GM12878 (cell line): ENCODE data around the gene IPPK. TPM values are rescaled to one million over a fixed set of nuclear protein-coding genes. Genes with fewer than 3 reads are reported as not detected.

ENCODE experiments used
- ATAC-seq: fragments of 200-7000 bp; cut with Tn5 transposase; 3 replicates; pipeline ENCODE4 v1.9.1; 2020; ENCODE audit warnings: mild to moderate bottlenecking, moderate library complexity
- BruUV-seq: library from RNA; stranded (reverse); fragments of 400-500 nt; replicated peaks from 2 replicates; lab custom pipeline; 2021; lab: Mats Ljungman, UMichigan
- CTCF ChIA-PET: fragments of 300-600 bp; sonication (Branson Sonifier 250); formaldehyde crosslinking; extraction: SDS; loops from one replicate; lab custom pipeline; 2021; ENCODE audit warnings: inconsistent platforms; lab: Yijun Ruan, JAX
- POLR2A ChIA-PET: fragments of 350-600 bp; formaldehyde crosslinking; extraction: SDS; loops from one replicate; lab custom pipeline; 2021; ENCODE audit warnings: inconsistent platforms; lab: Charles Lee
- RAD21 ChIA-PET: fragments of 300-600 bp; sonication (Branson Sonifier 250); formaldehyde crosslinking; loops from one replicate; lab custom pipeline; 2023; ENCODE audit warnings: antibody characterized with exemption; ENCODE audit not compliant: unreplicated experiment; lab: Charles Lee
- SMC1A ChIA-PET: fragments of 300-600 bp; sonication (Branson Sonifier 250); formaldehyde crosslinking; loops from one replicate; lab custom pipeline; 2023; ENCODE audit not compliant: unreplicated experiment, uncharacterized antibody; lab: Charles Lee
- DNase-seq: peaks from one replicate; pipeline ENCODE4 v3.0.0-alpha.2; 2011; ENCODE audit warnings: low read depth, low spot score
- FAIRE-seq: peaks from 3 replicates; lab custom pipeline; 2011; peaks lifted over from hg19 to GRCh38; lab: Jason Lieb, UNC
- H2AFZ ChIP-seq: 2 replicates; pipeline ENCODE4 v1.6.0; 2011; ENCODE audit warnings: low read depth, low read length, control low read depth; ENCODE audit not compliant: control insufficient read depth
- H3K27ac ChIP-seq: 2 replicates; pipeline ENCODE4 v1.5.1; 2011; ENCODE audit warnings: control low read depth; ENCODE audit not compliant: control insufficient read depth, insufficient read depth
- H3K27me3 ChIP-seq, 2 experiments: replicated peaks in 1 of 2; 2 replicates each; pipeline versions ENCODE4 v1.6.0 to v1.6.1; 2011; ENCODE audit warnings: low read length in 1 of 2; ENCODE audit not compliant: control insufficient read depth in 2 of 2, insufficient read depth in 2 of 2
- H3K36me3 ChIP-seq, 2 experiments: 2 replicates each; pipeline ENCODE4 v1.5.1; 2011; ENCODE audit warnings: low read length in 1 of 2; ENCODE audit not compliant: control insufficient read depth in 2 of 2, insufficient read depth in 2 of 2
- H3K4me1 ChIP-seq: 2 replicates; pipeline ENCODE4 v1.6.1; 2011; ENCODE audit warnings: mild to moderate bottlenecking, low read length, moderate library complexity, mixed read lengths; ENCODE audit not compliant: control insufficient read depth, insufficient read depth
- H3K4me2 ChIP-seq: 2 replicates; pipeline ENCODE4 v1.6.0; 2011; ENCODE audit warnings: control low read depth; ENCODE audit not compliant: control insufficient read depth, insufficient read depth
- H3K4me3 ChIP-seq: fragments of 200-600 bp; sonication (generic); 2 replicates; pipeline ENCODE4 v1.5.1; 2016
- H3K79me2 ChIP-seq: 2 replicates; pipeline ENCODE4 v1.6.0; 2011; ENCODE audit warnings: low read length; ENCODE audit not compliant: control insufficient read depth, insufficient read depth
- H3K9ac ChIP-seq: 2 replicates; pipeline ENCODE4 v1.8.0; 2011; ENCODE audit warnings: low read length, control low read depth, mixed read lengths; ENCODE audit not compliant: control insufficient read depth, insufficient read depth
- H3K9me3 ChIP-seq: replicated peaks from 3 replicates; pipeline ENCODE4 v1.5.1; 2011; ENCODE audit warnings: mild to moderate bottlenecking, low read length; ENCODE audit not compliant: control insufficient read depth, insufficient read depth
- H4K20me1 ChIP-seq: 2 replicates; pipeline ENCODE4 v1.6.0; 2011; ENCODE audit not compliant: control insufficient read depth, insufficient read depth
- ATF2 ChIP-seq: IDR thresholded peaks from 2 replicates; pipeline ENCODE4 v1.6.1; 2012; ENCODE audit warnings: low read length, inconsistent platforms
- KDM1A ChIP-seq: fragments of 200-600 bp; sonication (generic); IDR thresholded peaks from 2 replicates; pipeline ENCODE4 v1.6.1; 2016; ENCODE audit warnings: borderline replicate concordance
- MTA2 ChIP-seq: fragments of 450-650 bp; IDR thresholded peaks from 2 replicates; pipeline ENCODE4 v1.6.1; 2016; ENCODE audit warnings: low read depth, mild to moderate bottlenecking, moderate library complexity
- NR2C1 ChIP-seq: fragments of 450-650 bp; IDR thresholded peaks from 2 replicates; pipeline ENCODE4 v1.6.1; 2017; ENCODE audit warnings: antibody characterized with exemption, mild to moderate bottlenecking, moderate library complexity
- POLR2A ChIP-seq: IDR thresholded peaks from 2 replicates; pipeline ENCODE4 v1.6.1; 2011; ENCODE audit warnings: low read depth, mild to moderate bottlenecking, low read length
- TCF7 ChIP-seq: IDR thresholded peaks from 2 replicates; pipeline ENCODE4 v1.6.1; 2014; ENCODE audit warnings: antibody characterized with exemption, borderline replicate concordance
- WRNIP1 ChIP-seq: IDR thresholded peaks from 2 replicates; pipeline ENCODE4 v1.6.1; 2011; ENCODE audit warnings: low read depth, low read length, improper control_type of control experiment, borderline replicate concordance
- ZBED1 ChIP-seq: IDR thresholded peaks from 2 replicates; pipeline ENCODE4 v1.6.1; 2016; ENCODE audit warnings: borderline replicate concordance
- WGBS: methylation state at CpG from one replicate; pipeline ENCODE4 v1.1.6; 2016; ENCODE audit warnings: low lambda C conversion rate; ENCODE audit not compliant: insufficient replicate concordance, insufficient coverage; ENCODE audit errors: missing lambda C conversion rate; 5-methylcytosine and 5-hydroxymethylcytosine counted together
- in situ Hi-C: fragments of 300-500 bp; cut with MboI; formaldehyde crosslinking; loops from 9 replicates; pipeline ENCODE4 v1.14.3; 2018; ENCODE audit warnings: mixed read lengths
- intact Hi-C: fragments of 100-400 bp; cut with micrococcal nuclease; formaldehyde crosslinking; loops from one replicate; pipeline ENCODE4 v1.14.2; 2022; ENCODE audit not compliant: unreplicated experiment
- polyA plus RNA-seq, 11 experiments: library from polyadenylated mRNA; depleted of rRNA in 4 of 11; unstranded in 6 of 11; stranded (reverse) in 5 of 11; fragments of >200 nt; fragmentation: Nextera tagmentation in 4 of 11; fragmentation: Illumina TruSeq in 1 of 11; extraction: Ambion mirVana in 4 of 11; extraction: Trizol in 1 of 11; gene quantifications; 1 replicate in 1 of 11; 2 replicates in 10 of 11; pipeline versions ENCODE4 v1.2.1 to v1.2.3, GENCODE V29; 2011 to 2016; ENCODE audit warnings: inconsistent platforms in 2 of 11, missing spikeins in 2 of 11, low read depth in 1 of 11
- total RNA-seq, 4 experiments: library from RNA; depleted of rRNA in 3 of 4; stranded (reverse); fragments of >200 nt in 3 of 4; fragmentation: Illumina TruSeq in 1 of 4; extraction: Trizol in 1 of 4; gene quantifications; 2 replicates each; pipeline versions ENCODE4 v1.2.1 to v1.2.3, GENCODE V29; 2013 to 2021
- TF ChIP-seq, protein P1 (sequence below): fragments of 150-350 bp; IDR thresholded peaks from 2 replicates; pipeline ENCODE4 v1.6.1; 2014; ENCODE audit warnings: mild to moderate bottlenecking, low read depth, low read length

IPPK gene
- total and polyA plus RNA-seq, 10 of the 15 experiments (the other 5 are each of a cell fraction or from before 2014, with no cell fraction given) = 2.1 to 22.1 (median 11.4) TPM

- Histone ChIP-seq H3K79me2 (peaks cover 10% of the 10 kb centered on the region), H3K27ac (no peak overlapping the region), H4K20me1 (peaks cover 4% of the 10 kb centered on the region; the same call in 1 of the 2 replicates), H3K4me1 (no peaks in the 10 kb centered on the region; the same call in 1 of the 2 replicates), H3K4me2 (no peak overlapping the region), H3K4me3 (no peak overlapping the region), H3K27me3 (no peaks in the 10 kb centered on the region), H3K9ac (no peak overlapping the region), H3K36me3 (peaks cover 11 to 23% of the 10 kb centered on the region in 2 experiments), H2AFZ (no peak overlapping the region), H3K9me3 (no peaks in the 10 kb centered on the region)
- in situ Hi-C loops (no loop called here), intact Hi-C loops (no loop called here)
- no peak for ATAC-seq
- FAIRE-seq = no peak
- TF ChIP-seq NR2C1 = no peak
- no peak for TF ChIP-seq TCF7
- TF ChIP-seq, protein P1, sequence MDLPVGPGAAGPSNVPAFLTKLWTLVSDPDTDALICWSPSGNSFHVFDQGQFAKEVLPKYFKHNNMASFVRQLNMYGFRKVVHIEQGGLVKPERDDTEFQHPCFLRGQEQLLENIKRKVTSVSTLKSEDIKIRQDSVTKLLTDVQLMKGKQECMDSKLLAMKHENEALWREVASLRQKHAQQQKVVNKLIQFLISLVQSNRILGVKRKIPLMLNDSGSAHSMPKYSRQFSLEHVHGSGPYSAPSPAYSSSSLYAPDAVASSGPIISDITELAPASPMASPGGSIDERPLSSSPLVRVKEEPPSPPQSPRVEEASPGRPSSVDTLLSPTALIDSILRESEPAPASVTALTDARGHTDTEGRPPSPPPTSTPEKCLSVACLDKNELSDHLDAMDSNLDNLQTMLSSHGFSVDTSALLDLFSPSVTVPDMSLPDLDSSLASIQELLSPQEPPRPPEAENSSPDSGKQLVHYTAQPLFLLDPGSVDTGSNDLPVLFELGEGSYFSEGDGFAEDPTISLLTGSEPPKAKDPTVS = no peak
- TF ChIP-seq MTA2 = no peak
- TF ChIP-seq POLR2A = no peak
- TF ChIP-seq ZBED1 = no peak
- no peak for TF ChIP-seq ATF2
- no peak for TF ChIP-seq KDM1A
- TF ChIP-seq WRNIP1 = no peak
- ChIA-PET RAD21 (no interaction called here), POLR2A (no interaction called here), SMC1A (no interaction called here), CTCF (interaction anchor here (0.7 kb wide), 1 partner anchor 57 kb away, joined by 5 read pairs; no protein-coding TSS in a partner anchor)
- no peak for DNase-seq
- BruUV-seq = no TSS peak
- WGBS = 91% methylated on average over 7 of the region's 7 CpGs
Measured at GRCh38 chr9:92658176-92658575, 11.8 kb downstream of the IPPK start.
